ENCODE data around the gene GEMIN4.

GEMIN4 gene

DNA sequence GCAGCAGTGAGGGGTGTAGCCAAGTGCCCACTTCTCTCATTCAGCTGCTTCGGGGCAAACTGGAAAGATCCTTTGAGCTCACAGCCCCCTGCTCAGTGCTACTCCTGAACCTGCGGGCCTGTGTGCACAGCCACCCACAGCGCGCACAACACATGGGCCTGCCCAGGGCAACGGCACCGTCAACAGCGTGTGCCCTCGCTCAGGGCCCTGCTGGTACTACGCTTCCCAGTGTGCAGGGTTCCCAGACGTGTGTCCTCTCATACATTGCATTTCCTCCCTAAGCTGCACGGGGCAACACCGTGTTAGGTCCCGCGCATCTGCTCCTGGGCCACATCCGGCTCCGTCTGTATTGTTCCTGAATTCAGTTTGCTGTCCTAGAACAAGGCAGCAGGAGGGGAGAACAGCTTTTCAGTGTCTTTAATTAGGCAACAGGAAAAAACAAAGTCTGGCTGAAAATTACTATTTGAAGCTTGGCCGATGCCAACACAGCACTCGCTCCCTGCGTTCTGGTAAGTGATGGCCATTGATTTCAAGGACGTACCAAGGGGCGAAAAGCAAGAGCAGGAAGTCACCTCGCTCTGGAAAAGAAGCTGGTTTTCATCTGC is 45.3 kb upstream of the GEMIN4 start:
- H3K27me3 ChIP-seq (replicated peaks; ENCODE audit: control insufficient read depth, insufficient read depth, low read length): no peaks in the 10 kb centered on the region; the same call in 1 of the 2 replicates
- DNase-seq (ENCODE audit: extremely low read depth, insufficient read length): no peak
- H3K36me3 ChIP-seq (ENCODE audit: control insufficient read depth, insufficient read depth, low read length): peaks cover 5% of the 10 kb centered on the region
- H3K4me3 ChIP-seq (replicated peaks; ENCODE audit: low read depth, low read length): no peak overlapping the region
- TF ChIP-seq, protein P1, sequence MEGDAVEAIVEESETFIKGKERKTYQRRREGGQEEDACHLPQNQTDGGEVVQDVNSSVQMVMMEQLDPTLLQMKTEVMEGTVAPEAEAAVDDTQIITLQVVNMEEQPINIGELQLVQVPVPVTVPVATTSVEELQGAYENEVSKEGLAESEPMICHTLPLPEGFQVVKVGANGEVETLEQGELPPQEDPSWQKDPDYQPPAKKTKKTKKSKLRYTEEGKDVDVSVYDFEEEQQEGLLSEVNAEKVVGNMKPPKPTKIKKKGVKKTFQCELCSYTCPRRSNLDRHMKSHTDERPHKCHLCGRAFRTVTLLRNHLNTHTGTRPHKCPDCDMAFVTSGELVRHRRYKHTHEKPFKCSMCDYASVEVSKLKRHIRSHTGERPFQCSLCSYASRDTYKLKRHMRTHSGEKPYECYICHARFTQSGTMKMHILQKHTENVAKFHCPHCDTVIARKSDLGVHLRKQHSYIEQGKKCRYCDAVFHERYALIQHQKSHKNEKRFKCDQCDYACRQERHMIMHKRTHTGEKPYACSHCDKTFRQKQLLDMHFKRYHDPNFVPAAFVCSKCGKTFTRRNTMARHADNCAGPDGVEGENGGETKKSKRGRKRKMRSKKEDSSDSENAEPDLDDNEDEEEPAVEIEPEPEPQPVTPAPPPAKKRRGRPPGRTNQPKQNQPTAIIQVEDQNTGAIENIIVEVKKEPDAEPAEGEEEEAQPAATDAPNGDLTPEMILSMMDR (IDR thresholded peaks at IDR 0.05; ENCODE audit: insufficient read depth, low read length, poor library complexity, severe bottlenecking): no peak

DNA sequence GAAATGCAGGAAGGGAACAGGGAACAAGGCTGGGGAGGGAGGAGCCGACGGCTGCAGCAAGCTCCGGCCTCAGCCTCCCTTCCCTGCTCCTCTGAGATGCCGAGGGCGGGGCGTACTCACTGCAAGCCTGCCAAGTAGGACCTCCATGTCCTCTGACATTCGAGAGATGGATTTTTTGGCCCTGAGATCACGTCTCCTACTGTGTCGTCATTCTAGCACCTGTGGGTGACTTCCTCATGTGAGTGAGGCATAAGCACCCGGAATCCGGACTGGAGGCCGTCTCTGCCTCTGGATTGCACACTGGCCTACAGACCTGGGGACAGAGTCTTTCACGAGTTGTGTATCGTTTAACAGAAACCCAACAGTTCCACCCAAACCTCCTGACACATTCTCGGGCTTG is 44.5 kb upstream of the GEMIN4 start:
- no peak overlapping the region for H3K4me3 ChIP-seq (replicated peaks; ENCODE audit: low read depth, low read length)
- TF ChIP-seq, protein P1 (IDR thresholded peaks at IDR 0.05; ENCODE audit: insufficient read depth, low read length, poor library complexity, severe bottlenecking): no peak
- H3K27me3 ChIP-seq (replicated peaks; ENCODE audit: control insufficient read depth, insufficient read depth, low read length): no peaks in the 10 kb centered on the region
- no peak for DNase-seq (ENCODE audit: extremely low read depth, insufficient read length)
- H3K36me3 ChIP-seq (ENCODE audit: control insufficient read depth, insufficient read depth, low read length): peaks cover 8% of the 10 kb centered on the region

DNA sequence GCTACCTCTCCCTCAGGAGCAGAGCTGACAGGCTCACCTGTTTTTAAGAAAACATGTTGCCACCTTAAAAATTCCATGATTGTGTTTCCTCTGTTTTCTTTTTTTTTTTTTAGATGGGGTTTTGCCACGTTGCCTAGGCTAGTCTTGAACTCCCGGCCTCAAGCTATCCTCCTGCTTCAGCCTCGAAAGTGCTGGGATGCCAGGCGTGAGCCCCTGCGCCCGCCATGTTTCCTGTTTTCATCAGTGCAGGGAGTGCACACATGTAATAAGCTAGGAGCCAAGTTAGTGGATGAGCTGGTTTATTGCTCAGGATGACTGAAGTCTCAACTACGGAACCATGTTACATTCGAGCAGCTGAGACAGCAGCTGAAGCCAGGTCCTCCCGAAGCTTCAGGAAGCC is 43.7 kb upstream of the GEMIN4 start:
- no peaks in the 10 kb centered on the region for H3K27me3 ChIP-seq (replicated peaks; ENCODE audit: control insufficient read depth, insufficient read depth, low read length)
- peaks cover 13% of the 10 kb centered on the region for H3K36me3 ChIP-seq (ENCODE audit: control insufficient read depth, insufficient read depth, low read length)
- DNase-seq (ENCODE audit: extremely low read depth, insufficient read length): no peak
- no peak overlapping the region for H3K4me3 ChIP-seq (replicated peaks; ENCODE audit: low read depth, low read length)
- TF ChIP-seq, protein P1 (IDR thresholded peaks at IDR 0.05; ENCODE audit: insufficient read depth, low read length, poor library complexity, severe bottlenecking): no peak

DNA sequence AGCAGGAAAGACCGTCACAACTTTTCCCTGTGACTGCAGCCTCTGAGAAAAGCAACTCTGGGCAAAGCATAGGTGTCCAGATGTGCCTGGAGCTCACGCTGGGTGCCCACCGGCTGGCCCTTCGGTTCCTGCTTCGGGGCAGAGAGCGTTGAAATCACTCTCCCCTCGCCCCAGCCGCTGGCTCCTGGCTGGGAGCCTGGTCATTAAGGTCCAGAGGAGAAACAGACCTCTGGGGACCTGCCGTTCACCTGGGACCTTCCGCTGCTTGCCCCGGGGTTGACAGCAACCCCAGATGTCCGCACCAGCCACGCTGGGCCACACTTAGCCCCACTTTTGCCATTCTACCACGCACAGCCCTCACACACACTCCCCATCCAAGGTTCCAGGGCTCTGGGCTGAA is 43.2 kb upstream of the GEMIN4 start:
- TF ChIP-seq, protein P1 (IDR thresholded peaks at IDR 0.05; ENCODE audit: insufficient read depth, low read length, poor library complexity, severe bottlenecking): no peak
- DNase-seq (ENCODE audit: extremely low read depth, insufficient read length): no peak
- H3K4me3 ChIP-seq (replicated peaks; ENCODE audit: low read depth, low read length): no peak overlapping the region
- H3K36me3 ChIP-seq (ENCODE audit: control insufficient read depth, insufficient read depth, low read length): peaks cover 13% of the 10 kb centered on the region
- no peaks in the 10 kb centered on the region for H3K27me3 ChIP-seq (replicated peaks; ENCODE audit: control insufficient read depth, insufficient read depth, low read length)

DNA sequence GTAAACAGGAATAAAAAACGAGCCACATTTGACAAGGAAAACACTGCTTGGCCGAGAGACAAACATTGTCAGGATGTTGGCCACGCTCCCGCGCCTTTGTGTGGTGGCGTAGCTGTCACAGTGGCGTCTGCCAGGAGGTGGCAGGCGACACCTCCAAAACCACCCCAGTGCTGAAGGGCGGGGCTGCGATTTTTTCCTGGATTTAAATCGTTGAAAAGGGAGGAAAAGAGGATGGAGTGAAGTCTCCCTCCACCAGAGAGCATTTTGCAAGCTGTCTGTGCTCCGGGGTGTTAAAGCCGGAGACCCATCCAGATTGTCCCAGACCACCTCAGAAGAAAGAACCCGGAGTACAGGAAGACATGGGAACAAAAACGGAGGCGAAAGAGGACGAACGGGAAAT is 42.8 kb upstream of the GEMIN4 start:
- Histone ChIP-seq H3K36me3 (ENCODE audit: control insufficient read depth, insufficient read depth, low read length) (peaks cover 16% of the 10 kb centered on the region), H3K4me3 (replicated peaks; ENCODE audit: low read depth, low read length) (no peak overlapping the region), H3K27me3 (replicated peaks; ENCODE audit: control insufficient read depth, insufficient read depth, low read length) (no peaks in the 10 kb centered on the region)
- DNase-seq (ENCODE audit: extremely low read depth, insufficient read length): no peak
- TF ChIP-seq, protein P1 (IDR thresholded peaks at IDR 0.05; ENCODE audit: insufficient read depth, low read length, poor library complexity, severe bottlenecking): peak; percentile 77

DNA sequence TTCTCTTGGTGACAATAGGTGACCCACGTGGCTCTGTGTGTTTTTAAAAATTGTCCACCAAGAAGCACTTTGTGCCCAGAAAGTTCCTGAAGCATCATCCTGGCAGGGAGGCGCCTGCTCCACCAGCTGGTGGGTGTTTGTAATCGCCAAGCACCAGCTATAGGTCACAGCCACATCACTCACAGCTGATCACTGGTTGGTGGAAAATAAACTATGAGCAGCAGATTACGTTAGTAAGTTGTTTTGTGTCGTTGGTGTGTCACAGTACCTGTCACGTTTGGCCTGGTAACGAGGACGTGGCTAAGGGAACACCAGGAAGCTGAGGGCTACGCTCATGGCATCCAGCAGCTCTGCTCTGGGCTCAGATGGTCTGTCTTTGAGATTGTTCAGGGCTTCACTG is 40.2 kb upstream of the GEMIN4 start:
- TF ChIP-seq, protein P1 (IDR thresholded peaks at IDR 0.05; ENCODE audit: insufficient read depth, low read length, poor library complexity, severe bottlenecking): no peak
- peaks cover 24% of the 10 kb centered on the region for H3K36me3 ChIP-seq (ENCODE audit: control insufficient read depth, insufficient read depth, low read length)
- no peaks in the 10 kb centered on the region for H3K27me3 ChIP-seq (replicated peaks; ENCODE audit: control insufficient read depth, insufficient read depth, low read length)

More for the DNA sequence above, 40.2 kb upstream of the GEMIN4 start:
- no peak for DNase-seq (ENCODE audit: extremely low read depth, insufficient read length)
- no peak overlapping the region for H3K4me3 ChIP-seq (replicated peaks; ENCODE audit: low read depth, low read length)
